ENCODE results near the gene MTPN. TPM values are rescaled to one million over a fixed set of nuclear protein-coding genes. Genes with fewer than 3 reads are reported as not detected.
A peak's percentile ranks its signal among the peaks of the same experiment; 100 is the strongest.

The MTPN gene
- total RNA-seq, 6 experiments from 2014 or later, result 31.6 to 42.3 (median 39.5) TPM

DNA sequence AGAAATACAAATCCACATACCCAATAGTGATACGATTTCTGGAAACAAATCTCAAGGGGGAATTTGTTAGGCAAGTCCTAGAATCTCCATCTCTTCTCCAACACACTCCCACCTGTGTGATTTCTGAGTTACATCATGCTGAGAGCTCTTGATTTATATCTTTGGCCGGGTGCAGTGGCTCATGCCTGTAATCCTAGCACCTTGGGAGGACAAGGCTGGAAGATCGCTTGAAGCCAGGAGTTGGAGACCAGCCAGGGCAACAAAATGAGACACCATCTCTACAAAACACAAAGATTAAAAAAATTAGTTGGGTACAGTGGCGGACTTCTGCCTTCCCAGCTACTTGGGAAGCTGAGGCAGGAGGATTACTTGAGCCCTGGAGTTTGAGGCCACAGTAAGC, 1.5 kb upstream of the MTPN start:
- no peak overlapping the region for H3K4me3 ChIP-seq
- H3K27ac ChIP-seq, result no peak overlapping the region
- DNase-seq (no peak), ATAC-seq (no peak)
- no peaks in the 10 kb centered on the region for H3K9me3 ChIP-seq
- intact Hi-C loops (cut with DNase I), result no loop called here
- TF ChIP-seq POLR2A (IDR thresholded peaks at IDR 0.05), result no peak
- TF ChIP-seq, protein P1, sequence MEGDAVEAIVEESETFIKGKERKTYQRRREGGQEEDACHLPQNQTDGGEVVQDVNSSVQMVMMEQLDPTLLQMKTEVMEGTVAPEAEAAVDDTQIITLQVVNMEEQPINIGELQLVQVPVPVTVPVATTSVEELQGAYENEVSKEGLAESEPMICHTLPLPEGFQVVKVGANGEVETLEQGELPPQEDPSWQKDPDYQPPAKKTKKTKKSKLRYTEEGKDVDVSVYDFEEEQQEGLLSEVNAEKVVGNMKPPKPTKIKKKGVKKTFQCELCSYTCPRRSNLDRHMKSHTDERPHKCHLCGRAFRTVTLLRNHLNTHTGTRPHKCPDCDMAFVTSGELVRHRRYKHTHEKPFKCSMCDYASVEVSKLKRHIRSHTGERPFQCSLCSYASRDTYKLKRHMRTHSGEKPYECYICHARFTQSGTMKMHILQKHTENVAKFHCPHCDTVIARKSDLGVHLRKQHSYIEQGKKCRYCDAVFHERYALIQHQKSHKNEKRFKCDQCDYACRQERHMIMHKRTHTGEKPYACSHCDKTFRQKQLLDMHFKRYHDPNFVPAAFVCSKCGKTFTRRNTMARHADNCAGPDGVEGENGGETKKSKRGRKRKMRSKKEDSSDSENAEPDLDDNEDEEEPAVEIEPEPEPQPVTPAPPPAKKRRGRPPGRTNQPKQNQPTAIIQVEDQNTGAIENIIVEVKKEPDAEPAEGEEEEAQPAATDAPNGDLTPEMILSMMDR (IDR thresholded peaks at IDR 0.05), result no peak
- no peaks in the 10 kb centered on the region for H3K27me3 ChIP-seq
- H3K4me1 ChIP-seq, result peaks cover 0 to 10% (median 3%) of the 10 kb centered on the region in 4 donors
- WGBS (ENCODE audit: insufficient coverage, low coverage, low lambda C conversion rate, missing lambda C conversion rate), result 90% methylated on average over 4 of the region's 4 CpGs
- H3K36me3 ChIP-seq, result no peaks in the 10 kb centered on the region

- H3K27me3 ChIP-seq, result no peaks in the 10 kb centered on the region
- peaks cover 0 to 10% (median 3%) of the 10 kb centered on the region in 4 donors for H3K4me1 ChIP-seq
- peak overlapping the region in 2 of 3 donors; percentile 28 to 61 for H3K27ac ChIP-seq
- 67% methylated on average over 6 of the region's 6 CpGs for WGBS (ENCODE audit: insufficient coverage, low coverage, low lambda C conversion rate, missing lambda C conversion rate)
- TF ChIP-seq, protein P1 (IDR thresholded peaks at IDR 0.05), result no peak
- TF ChIP-seq POLR2A (IDR thresholded peaks at IDR 0.05), result no peak
- peak overlapping the region; percentile 71 to 98 (median 88) for H3K4me3 ChIP-seq
- ATAC-seq (peak in 1 of 4 donors; percentile 2), DNase-seq (no peak)
- H3K9me3 ChIP-seq, result no peaks in the 10 kb centered on the region
- intact Hi-C loops (cut with DNase I), result no loop called here
- no peaks in the 10 kb centered on the region for H3K36me3 ChIP-seq
Measured at GRCh38 chr7:135977742-135978066, 545 bp upstream of the MTPN start.

DNA sequence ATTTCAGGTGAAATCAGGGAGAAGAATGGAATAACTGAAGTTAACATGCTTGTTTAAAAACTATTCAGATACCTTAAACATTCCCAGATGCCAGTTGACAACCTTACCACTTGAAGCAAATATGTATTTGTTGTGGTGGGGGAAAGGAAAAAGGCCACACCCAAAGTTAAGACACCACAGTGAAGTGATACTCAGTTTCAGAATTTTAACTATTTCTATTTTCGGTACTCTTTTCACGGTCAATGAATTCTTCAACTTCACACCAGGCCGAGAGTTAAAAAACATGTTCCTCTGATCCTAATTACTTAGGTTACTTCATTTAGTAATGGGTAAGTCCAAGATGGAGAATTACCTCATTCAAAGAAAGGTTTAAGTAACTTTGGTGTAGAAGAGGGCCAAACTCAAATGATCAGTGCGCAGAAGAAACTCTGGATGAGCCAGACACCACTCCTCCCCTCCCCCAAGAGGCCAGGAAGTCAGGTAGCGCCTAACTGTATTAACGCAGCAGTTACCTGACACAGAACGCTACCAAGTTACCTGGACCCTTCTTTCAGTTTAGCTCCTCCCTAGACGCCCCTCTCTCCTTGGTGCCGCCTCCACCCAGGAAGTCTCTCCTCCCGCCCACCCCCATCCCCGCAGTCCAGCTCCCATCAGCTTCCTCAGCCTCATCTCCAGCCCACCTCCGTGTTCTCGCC, 700 bp downstream of the MTPN start:
- Histone ChIP-seq H3K4me3 (peak overlapping the region; percentile 71 to 98 (median 88)), H3K9me3 (no peaks in the 10 kb centered on the region), H3K4me1 (peaks cover 0 to 10% (median 3%) of the 10 kb centered on the region in 4 donors), H3K27ac (peak overlapping the region; percentile 61 to 69 (median 61)), H3K27me3 (no peaks in the 10 kb centered on the region), H3K36me3 (no peaks in the 10 kb centered on the region)
- peak in 1 of 3 donors; percentile 25 for DNase-seq
- 3% methylated on average over 13 of the region's 13 CpGs for WGBS (ENCODE audit: insufficient coverage, low coverage, low lambda C conversion rate, missing lambda C conversion rate)
- intact Hi-C loops (cut with DNase I), result no loop called here
- TF ChIP-seq, protein P1 (IDR thresholded peaks at IDR 0.05), result no peak
- TF ChIP-seq POLR2A (IDR thresholded peaks at IDR 0.05), result no peak
- peak; percentile 8 to 35 (median 20) for ATAC-seq

DNA sequence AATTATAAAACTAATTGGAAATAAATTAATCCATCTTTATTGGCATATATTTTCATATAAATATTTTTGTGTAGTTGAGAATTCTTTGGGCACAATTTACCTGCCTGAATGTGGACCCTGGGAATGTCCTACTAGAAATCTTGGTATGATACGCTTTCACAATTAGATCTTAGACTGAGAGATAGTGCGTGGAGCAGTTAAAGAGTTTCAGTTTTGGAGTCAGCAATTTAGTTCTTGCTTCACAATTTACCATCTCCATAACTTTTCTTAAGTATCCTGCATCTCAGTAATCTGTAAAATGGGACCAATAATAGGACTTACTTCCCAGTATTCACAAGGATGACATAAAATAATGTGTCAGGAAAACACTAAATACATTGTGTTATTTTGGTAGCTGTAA, 2.0 kb downstream of the MTPN start:
- no peak overlapping the region for H3K27ac ChIP-seq
- ATAC-seq (no peak), DNase-seq (no peak)
- WGBS (ENCODE audit: insufficient coverage, low coverage, low lambda C conversion rate, missing lambda C conversion rate), result 74% methylated on average over 2 of the region's 2 CpGs
- no peaks in the 10 kb centered on the region for H3K36me3 ChIP-seq
- no peaks in the 10 kb centered on the region for H3K27me3 ChIP-seq
- H3K9me3 ChIP-seq, result no peaks in the 10 kb centered on the region
- intact Hi-C loops (cut with DNase I), result no loop called here
- no peak overlapping the region for H3K4me3 ChIP-seq
- peaks cover 0 to 10% (median 3%) of the 10 kb centered on the region in 4 donors for H3K4me1 ChIP-seq
- TF ChIP-seq, protein P1 (IDR thresholded peaks at IDR 0.05), result no peak
- TF ChIP-seq POLR2A (IDR thresholded peaks at IDR 0.05), result no peak
